Measurements from ENCODE around the gene CRY2. TPM values are rescaled to one million over a fixed set of nuclear protein-coding genes. Genes with fewer than 3 reads are reported as not detected.
A peak's percentile ranks its signal among the peaks of the same experiment; 100 is the strongest.

CRY2 gene
- total RNA-seq (ENCODE audit: unreplicated experiment), result 23.8 TPM
- long read RNA-seq, full-length matches to known transcripts, result 1 of 1 reads
- long read RNA-seq, partial matches to known transcripts, result 0 of 1 reads
- long read RNA-seq, other reads (novel, unspliced or antisense), result 0 of 1 reads

DNA sequence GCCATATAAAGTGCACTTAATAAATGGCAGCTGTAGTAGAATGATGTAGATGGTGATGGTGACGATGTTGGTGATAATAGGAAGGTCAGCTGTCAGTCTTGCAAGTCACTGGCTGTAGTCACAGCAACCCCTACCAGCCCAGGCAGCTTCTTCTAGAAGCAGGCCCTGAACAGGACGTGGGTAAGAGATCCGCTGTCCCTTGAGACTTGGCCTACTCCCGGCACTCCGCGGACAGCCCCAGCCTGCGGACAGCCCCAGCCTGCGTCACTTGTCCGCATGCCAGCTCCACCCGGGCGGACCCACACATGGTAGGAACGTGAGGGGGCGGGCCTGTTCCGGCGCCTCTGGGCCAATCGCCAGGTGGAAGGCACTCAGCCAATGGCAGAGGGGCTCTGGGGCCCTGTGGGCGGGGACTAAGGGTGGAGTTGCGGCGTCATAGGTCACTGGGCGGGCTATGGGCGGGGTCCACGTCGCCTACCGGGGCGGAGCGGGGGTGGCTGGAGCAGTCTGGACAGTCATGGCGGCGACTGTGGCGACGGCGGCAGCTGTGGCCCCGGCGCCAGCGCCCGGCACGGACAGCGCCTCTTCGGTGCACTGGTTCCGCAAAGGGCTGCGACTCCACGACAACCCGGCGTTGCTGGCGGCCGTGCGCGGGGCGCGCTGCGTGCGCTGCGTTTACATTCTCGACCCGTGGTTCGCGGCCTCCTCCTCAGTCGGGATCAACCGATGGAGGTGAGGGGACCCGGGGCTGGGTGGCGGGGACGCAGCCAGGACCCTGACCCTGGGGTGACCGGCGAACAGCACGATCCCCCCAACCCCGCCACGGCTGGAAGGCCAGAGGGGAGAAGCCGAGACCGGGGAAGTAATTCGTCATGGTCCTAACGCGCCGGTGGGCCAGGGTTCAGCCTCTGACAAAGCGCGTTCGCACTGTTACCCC is at the start of gene CRY2:
CRY2 (plus strand) TSS at position 502 of the 937 bp plus-strand sequence; CDS start at position 518, 16 bp downstream.
- peaks cover 9% of the 10 kb centered on the region for H3K27me3 Mint-ChIP-seq (ENCODE audit: unreplicated experiment)
- TF ChIP-seq, protein P1, sequence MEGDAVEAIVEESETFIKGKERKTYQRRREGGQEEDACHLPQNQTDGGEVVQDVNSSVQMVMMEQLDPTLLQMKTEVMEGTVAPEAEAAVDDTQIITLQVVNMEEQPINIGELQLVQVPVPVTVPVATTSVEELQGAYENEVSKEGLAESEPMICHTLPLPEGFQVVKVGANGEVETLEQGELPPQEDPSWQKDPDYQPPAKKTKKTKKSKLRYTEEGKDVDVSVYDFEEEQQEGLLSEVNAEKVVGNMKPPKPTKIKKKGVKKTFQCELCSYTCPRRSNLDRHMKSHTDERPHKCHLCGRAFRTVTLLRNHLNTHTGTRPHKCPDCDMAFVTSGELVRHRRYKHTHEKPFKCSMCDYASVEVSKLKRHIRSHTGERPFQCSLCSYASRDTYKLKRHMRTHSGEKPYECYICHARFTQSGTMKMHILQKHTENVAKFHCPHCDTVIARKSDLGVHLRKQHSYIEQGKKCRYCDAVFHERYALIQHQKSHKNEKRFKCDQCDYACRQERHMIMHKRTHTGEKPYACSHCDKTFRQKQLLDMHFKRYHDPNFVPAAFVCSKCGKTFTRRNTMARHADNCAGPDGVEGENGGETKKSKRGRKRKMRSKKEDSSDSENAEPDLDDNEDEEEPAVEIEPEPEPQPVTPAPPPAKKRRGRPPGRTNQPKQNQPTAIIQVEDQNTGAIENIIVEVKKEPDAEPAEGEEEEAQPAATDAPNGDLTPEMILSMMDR (IDR thresholded peaks at IDR 0.05; ENCODE audit: unreplicated experiment), result no peak
- peak; percentile 99 for DNase-seq (ENCODE audit: low spot score)
- peak within 1 kb of the TSS; percentile 77 for H3K27ac Mint-ChIP-seq (ENCODE audit: unreplicated experiment)
- peaks cover 12% of the 10 kb centered on the region for H3K4me1 Mint-ChIP-seq (ENCODE audit: unreplicated experiment)
- H3K36me3 Mint-ChIP-seq (ENCODE audit: low read depth, unreplicated experiment), result no peaks in the 10 kb centered on the region
- H3K4me3 Mint-ChIP-seq (ENCODE audit: unreplicated experiment), result peak within 1 kb of the TSS; percentile 89
- H3K9me3 Mint-ChIP-seq (ENCODE audit: unreplicated experiment), result no peaks in the 10 kb centered on the region

DNA sequence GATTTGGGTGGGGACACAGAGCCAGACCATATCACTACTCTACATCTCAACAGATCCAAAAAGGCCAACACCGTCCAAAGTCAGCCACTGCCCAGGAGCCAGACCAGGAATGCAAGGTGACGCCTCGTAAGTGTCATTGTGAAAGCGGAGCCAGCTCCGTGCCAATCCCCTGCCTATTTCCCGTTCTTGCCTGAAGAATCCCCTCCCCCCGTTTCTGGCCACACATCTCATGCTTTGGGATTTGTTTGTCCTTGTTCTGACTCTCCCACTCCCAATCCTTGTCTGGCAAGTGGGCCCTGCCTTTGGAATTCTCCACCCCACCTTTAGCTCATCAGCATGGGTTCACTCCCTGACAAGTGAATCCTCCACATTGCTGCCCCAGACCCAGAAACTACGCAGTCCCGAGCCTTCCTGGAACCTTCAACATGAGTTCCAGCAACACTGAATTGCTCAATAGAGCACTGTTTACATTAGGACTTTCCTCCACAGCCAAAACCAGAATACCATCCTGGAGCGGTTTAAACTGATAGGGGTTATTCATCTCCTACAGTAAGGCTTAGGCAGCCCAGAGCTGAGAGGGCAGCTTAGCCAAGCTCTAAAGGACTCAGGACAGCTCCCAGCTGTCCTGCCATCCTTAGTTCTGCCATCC is 48.4 kb upstream of the CRY2 start:
- TF ChIP-seq, protein P1 (IDR thresholded peaks at IDR 0.05; ENCODE audit: unreplicated experiment), result no peak
- Mint-ChIP-seq H3K27ac (ENCODE audit: unreplicated experiment) (no peak overlapping the region), H3K9me3 (ENCODE audit: unreplicated experiment) (no peaks in the 10 kb centered on the region), H3K4me3 (ENCODE audit: unreplicated experiment) (no peak overlapping the region), H3K4me1 (ENCODE audit: unreplicated experiment) (peaks cover 4% of the 10 kb centered on the region), H3K36me3 (ENCODE audit: low read depth, unreplicated experiment) (peaks cover 3% of the 10 kb centered on the region), H3K27me3 (ENCODE audit: unreplicated experiment) (peaks cover 11% of the 10 kb centered on the region)
- no peak for DNase-seq (ENCODE audit: low spot score)

DNA sequence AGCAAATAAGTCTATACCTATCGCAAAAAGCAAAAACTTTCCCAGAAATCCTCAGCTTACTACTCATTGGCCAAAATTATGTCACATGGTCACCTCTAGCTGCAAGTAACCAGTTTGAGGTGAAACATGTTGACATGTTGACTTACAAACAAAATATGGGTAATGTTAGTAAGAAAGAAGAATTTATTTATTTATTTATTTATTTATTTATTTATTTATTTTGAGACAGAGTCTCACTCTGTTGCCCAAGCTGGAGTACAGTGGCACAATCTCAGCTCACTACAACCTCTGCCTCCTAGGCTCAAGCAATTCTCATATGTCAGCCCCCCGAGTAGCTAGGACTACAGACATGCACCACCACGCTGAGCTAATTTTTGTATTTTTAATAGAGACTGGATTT is 47.7 kb upstream of the CRY2 start:
- Mint-ChIP-seq H3K27me3 (ENCODE audit: unreplicated experiment) (peaks cover 11% of the 10 kb centered on the region), H3K27ac (ENCODE audit: unreplicated experiment) (no peak overlapping the region), H3K9me3 (ENCODE audit: unreplicated experiment) (no peaks in the 10 kb centered on the region), H3K4me3 (ENCODE audit: unreplicated experiment) (no peak overlapping the region), H3K4me1 (ENCODE audit: unreplicated experiment) (no peaks in the 10 kb centered on the region), H3K36me3 (ENCODE audit: low read depth, unreplicated experiment) (peaks cover 3% of the 10 kb centered on the region)
- TF ChIP-seq, protein P1 (IDR thresholded peaks at IDR 0.05; ENCODE audit: unreplicated experiment), result no peak
- DNase-seq (ENCODE audit: low spot score), result no peak

DNA sequence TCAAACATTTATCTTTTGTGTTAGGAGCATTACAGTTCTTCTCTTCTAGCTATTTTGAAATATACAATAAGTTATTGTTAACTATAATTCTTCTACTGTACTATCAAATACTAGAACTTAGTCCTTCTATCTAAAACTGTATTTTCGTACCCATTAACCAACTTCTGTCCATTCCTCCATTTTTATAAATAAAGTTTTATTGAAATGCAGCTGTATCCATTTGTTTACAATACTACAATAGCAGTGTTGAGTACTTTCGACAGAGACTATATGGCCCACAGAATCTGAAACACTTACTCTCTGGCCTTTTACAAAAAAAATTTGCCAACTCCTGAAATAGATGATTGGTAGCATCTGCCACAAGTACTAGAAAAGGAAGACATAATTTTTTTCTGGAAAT is 47.0 kb upstream of the CRY2 start:
- Mint-ChIP-seq H3K27me3 (ENCODE audit: unreplicated experiment) (peaks cover 11% of the 10 kb centered on the region), H3K9me3 (ENCODE audit: unreplicated experiment) (no peaks in the 10 kb centered on the region), H3K4me1 (ENCODE audit: unreplicated experiment) (no peaks in the 10 kb centered on the region), H3K4me3 (ENCODE audit: unreplicated experiment) (no peak overlapping the region), H3K27ac (ENCODE audit: unreplicated experiment) (no peak overlapping the region), H3K36me3 (ENCODE audit: low read depth, unreplicated experiment) (peaks cover 3% of the 10 kb centered on the region)
- no peak for DNase-seq (ENCODE audit: low spot score)
- TF ChIP-seq, protein P1 (IDR thresholded peaks at IDR 0.05; ENCODE audit: unreplicated experiment), result no peak
